Chondrocyte (in vitro differentiated cells): ENCODE data around the gene SCT. TPM values are rescaled to one million over a fixed set of nuclear protein-coding genes. Genes with fewer than 3 reads are reported as not detected.

Experiments used
- DNase-seq: peaks from one replicate; pipeline ENCODE4 v3.0.0; 2021; ENCODE audit warnings: mixed read lengths, low spot score
- H3K27ac Mint-ChIP-seq: one replicate; pipeline ENCODE4 v1.8.0; 2021; ENCODE audit warnings: mild to moderate bottlenecking, moderate library complexity, mixed read lengths; ENCODE audit not compliant: unreplicated experiment
- H3K27me3 Mint-ChIP-seq: 2 replicates; pipeline ENCODE4 v1.8.0; 2021; ENCODE audit warnings: low read depth, mixed read lengths
- H3K36me3 Mint-ChIP-seq: 2 replicates; pipeline ENCODE4 v1.8.0; 2021; ENCODE audit warnings: low read depth, mixed read lengths
- H3K4me1 Mint-ChIP-seq: 2 replicates; pipeline ENCODE4 v1.8.0; 2021; ENCODE audit warnings: low read depth, mild to moderate bottlenecking, mixed read lengths
- H3K4me3 Mint-ChIP-seq: one replicate; pipeline ENCODE4 v1.8.0; 2021; ENCODE audit warnings: mild to moderate bottlenecking, moderate library complexity, mixed read lengths; ENCODE audit not compliant: unreplicated experiment
- H3K9me3 Mint-ChIP-seq: 2 replicates; pipeline ENCODE4 v1.8.0; 2021; ENCODE audit warnings: low read depth, mixed read lengths
- CTCF ChIP-seq: fragments of 200-600 bp; sonication (generic); IDR thresholded peaks from 2 replicates; pipeline ENCODE4 v1.5.0; 2021; ENCODE audit warnings: antibody characterized with exemption, mild to moderate bottlenecking, moderate library complexity
- total RNA-seq: library from RNA; stranded (reverse); gene quantifications from 3 replicates; pipeline ENCODE4 v1.2.1, GENCODE V29; 2021

Gene SCT
- total RNA-seq, 1 donor from 2014 or later = 0.72 TPM

- Mint-ChIP-seq H3K4me3 (no peak overlapping the region), H3K4me1 (peaks cover 14% of the 10 kb centered on the region), H3K36me3 (peaks cover 2% of the 10 kb centered on the region), H3K27me3 (no peaks in the 10 kb centered on the region), H3K27ac (no peak overlapping the region), H3K9me3 (no peaks in the 10 kb centered on the region)
- TF ChIP-seq CTCF = no peak
- DNase-seq = no peak
These were observed 14.9 kb upstream of the SCT start for GRCh38 chr11:641806-642370.

- Mint-ChIP-seq H3K27ac (peak overlapping the region; percentile 41), H3K27me3 (no peaks in the 10 kb centered on the region), H3K4me1 (peaks cover 14% of the 10 kb centered on the region), H3K4me3 (no peak overlapping the region), H3K9me3 (no peaks in the 10 kb centered on the region), H3K36me3 (peaks cover 2% of the 10 kb centered on the region)
- no peak for DNase-seq
- TF ChIP-seq CTCF = no peak
These were observed 13.2 kb upstream of the SCT start for GRCh38 chr11:640021-640706.

- Mint-ChIP-seq H3K4me3 (no peak overlapping the region), H3K36me3 (peaks cover 2% of the 10 kb centered on the region), H3K9me3 (no peaks in the 10 kb centered on the region), H3K27ac (no peak overlapping the region), H3K4me1 (peaks cover 14% of the 10 kb centered on the region), H3K27me3 (no peaks in the 10 kb centered on the region)
- TF ChIP-seq CTCF = no peak
- no peak for DNase-seq
These were observed 12.5 kb upstream of the SCT start for GRCh38 chr11:639332-639955.

- peak overlapping the region; percentile 45 for H3K27ac Mint-ChIP-seq
- DNase-seq = no peak
- H3K4me1 Mint-ChIP-seq = peaks cover 14% of the 10 kb centered on the region
- H3K9me3 Mint-ChIP-seq = no peaks in the 10 kb centered on the region
- H3K27me3 Mint-ChIP-seq = no peaks in the 10 kb centered on the region
- H3K36me3 Mint-ChIP-seq = no peaks in the 10 kb centered on the region
- no peak overlapping the region for H3K4me3 Mint-ChIP-seq
- TF ChIP-seq CTCF = no peak
These were observed 11.8 kb upstream of the SCT start for GRCh38 chr11:638631-639331.
